GM12878 (cell line): ENCODE measurements around the gene GFM2. TPM values are rescaled to one million over a fixed set of nuclear protein-coding genes. Genes with fewer than 3 reads are reported as not detected.

Experiments used
- BACH1 ChIP-seq: fragments of 450-650 bp; IDR thresholded peaks from 2 replicates; pipeline ENCODE4 v1.6.1; 2017; ENCODE audit warnings: mild to moderate bottlenecking, borderline replicate concordance
- CTCF ChIP-seq, 3 experiments: IDR thresholded peaks in 2 of 3; conservative IDR thresholded peaks in 1 of 3; 2 replicates each; pipeline ENCODE4 v1.5.1; 2011; ENCODE audit warnings: low read depth in 3 of 3, low read length in 3 of 3, mild to moderate bottlenecking in 3 of 3, control low read depth in 2 of 3, moderate library complexity in 2 of 3, inconsistent platforms in 1 of 3, mixed read lengths in 1 of 3; ENCODE audit not compliant: control insufficient read depth in 2 of 3, insufficient read depth in 1 of 3; ENCODE audit errors: extremely low read depth in 1 of 3
- CUX1 ChIP-seq: IDR thresholded peaks from 2 replicates; pipeline ENCODE4 v1.6.1; 2012; ENCODE audit warnings: improper control_type of control experiment, low read depth, low read length; ENCODE audit not compliant: insufficient replicate concordance
- EGR1 ChIP-seq, 2 experiments: IDR thresholded peaks; 1 replicate in 1 of 2; 2 replicates in 1 of 2; pipeline ENCODE4 v1.6.1; 2011 to 2012; ENCODE audit warnings: low read depth in 2 of 2, low read length in 2 of 2, borderline replicate concordance in 1 of 2, mild to moderate bottlenecking in 1 of 2, moderate library complexity in 1 of 2
- IKZF2 ChIP-seq, 2 experiments: fragments of 450-650 bp; IDR thresholded peaks; 2 replicates each; pipeline ENCODE4 v1.6.1; 2017; ENCODE audit warnings: mild to moderate bottlenecking in 2 of 2, moderate library complexity in 2 of 2
- JUND ChIP-seq: IDR thresholded peaks from 2 replicates; pipeline ENCODE4 v1.6.1; 2012; ENCODE audit warnings: low read depth, mild to moderate bottlenecking, low read length, improper control_type of control experiment, moderate library complexity
- KLF5 ChIP-seq: fragments of 450-650 bp; IDR thresholded peaks from 2 replicates; pipeline ENCODE4 v1.6.1; 2014; ENCODE audit warnings: mild to moderate bottlenecking; ENCODE audit not compliant: partially characterized antibody
- MAX ChIP-seq: IDR thresholded peaks from 2 replicates; pipeline ENCODE4 v1.6.1; 2012; ENCODE audit warnings: low read depth, low read length, improper control_type of control experiment
- MTA3 ChIP-seq: IDR thresholded peaks from 2 replicates; pipeline ENCODE4 v1.6.1; 2012; ENCODE audit warnings: low read length, inconsistent platforms, borderline replicate concordance
- NRF1 ChIP-seq: conservative IDR thresholded peaks from 2 replicates; pipeline ENCODE4 v1.6.1; 2011; ENCODE audit warnings: mild to moderate bottlenecking, low read depth, low read length, improper control_type of control experiment
- PRDM15 ChIP-seq: fragments of 450-650 bp; formaldehyde crosslinking; IDR thresholded peaks from 2 replicates; pipeline ENCODE4 v1.4.0; 2020; ENCODE audit warnings: mild to moderate bottlenecking, moderate library complexity
- RAD21 ChIP-seq: IDR thresholded peaks from 2 replicates; pipeline ENCODE4 v1.6.1; 2011; ENCODE audit warnings: mild to moderate bottlenecking, low read depth, low read length, moderate library complexity; ENCODE audit not compliant: insufficient read depth
- SREBF1 ChIP-seq: IDR thresholded peaks from 2 replicates; pipeline ENCODE4 v1.6.1; 2012; ENCODE audit warnings: mild to moderate bottlenecking, low read length
- TAF1 ChIP-seq: IDR thresholded peaks from 2 replicates; pipeline ENCODE4 v1.6.1; 2011; ENCODE audit warnings: mild to moderate bottlenecking, low read depth, low read length, borderline replicate concordance
- TCF7 ChIP-seq: IDR thresholded peaks from 2 replicates; pipeline ENCODE4 v1.6.1; 2014; ENCODE audit warnings: antibody characterized with exemption, borderline replicate concordance
- YBX1 ChIP-seq: fragments of 450-650 bp; IDR thresholded peaks from 2 replicates; pipeline ENCODE4 v1.6.1; 2016; ENCODE audit warnings: antibody characterized with exemption
- polyA plus RNA-seq, 11 experiments: library from polyadenylated mRNA; depleted of rRNA in 4 of 11; unstranded in 6 of 11; stranded (reverse) in 5 of 11; fragments of >200 nt; fragmentation: Nextera tagmentation in 4 of 11; fragmentation: Illumina TruSeq in 1 of 11; extraction: Ambion mirVana in 4 of 11; extraction: Trizol in 1 of 11; gene quantifications; 1 replicate in 1 of 11; 2 replicates in 10 of 11; pipeline versions ENCODE4 v1.2.1 to v1.2.3, GENCODE V29; 2011 to 2016; ENCODE audit warnings: inconsistent platforms in 2 of 11, missing spikeins in 2 of 11, low read depth in 1 of 11
- total RNA-seq, 4 experiments: library from RNA; depleted of rRNA in 3 of 4; stranded (reverse); fragments of >200 nt in 3 of 4; fragmentation: Illumina TruSeq in 1 of 4; extraction: Trizol in 1 of 4; gene quantifications; 2 replicates each; pipeline versions ENCODE4 v1.2.1 to v1.2.3, GENCODE V29; 2013 to 2021

The GFM2 gene
- total and polyA plus RNA-seq, 10 of the 15 experiments (the other 5 are each of a cell fraction or from before 2014, with no cell fraction given): 19.9 to 51.3 (median 32.7) TPM

- TF ChIP-seq YBX1 (no peak), PRDM15 (no peak), RAD21 (no peak), MAX (peak; percentile 73), EGR1 (IDR thresholded peaks at IDR 0.05; ENCODE audit: borderline replicate concordance in 1 of 2, low read depth in 2 of 2, low read length in 2 of 2) (peak; percentile 83 to 86), MTA3 (no peak; the same call in 1 of the 2 replicates), CUX1 (no peak), CTCF (IDR thresholded peaks at IDR 0.05 in 2 of 3, conservative IDR thresholded peaks at IDR 0.05 in 1 of 3; ENCODE audit: control insufficient read depth in 2 of 3, extremely low read depth in 1 of 3, insufficient read depth in 1 of 3, low read depth in 3 of 3, low read length in 3 of 3) (no peak), SREBF1 (0 out of 2 replicates have a peak, but pooled peaks have one; percentile 62), TCF7 (peak; percentile 89), NRF1 (no peak), JUND (no peak), KLF5 (peak; percentile 79), TAF1 (peak; percentile 76; the same call in 1 of the 2 replicates), IKZF2 (IDR thresholded peaks at IDR 0.05) (no peak; a peak in 1 of 4 replicates), BACH1 (no peak)
Observed at GRCh38 chr5:74766849-74767578, at the start of gene GFM2, which contains the start of gene NSA2 (continued).
